OCI-LY1 (cell line): ENCODE data around the gene MKRN2OS.

Experiments
- EZH2 ChIP-seq: fragments of 200-600 bp; sonication (generic), shearing (Covaris generic); IDR thresholded peaks from 2 replicates; pipeline ENCODE4 v1.8.0; 2017; ENCODE audit warnings: borderline replicate concordance, mixed run types, mild to moderate bottlenecking, antibody characterized with exemption, low read length, moderate library complexity, mixed read lengths
- TF ChIP-seq, protein P1 (sequence below): fragments of 200-600 bp; sonication (generic), shearing (Covaris generic); IDR thresholded peaks from 2 replicates; pipeline ENCODE4 v1.5.1; 2017; ENCODE audit warnings: mild to moderate bottlenecking, antibody characterized with exemption, low read length, moderate library complexity, mixed read lengths

DNA sequence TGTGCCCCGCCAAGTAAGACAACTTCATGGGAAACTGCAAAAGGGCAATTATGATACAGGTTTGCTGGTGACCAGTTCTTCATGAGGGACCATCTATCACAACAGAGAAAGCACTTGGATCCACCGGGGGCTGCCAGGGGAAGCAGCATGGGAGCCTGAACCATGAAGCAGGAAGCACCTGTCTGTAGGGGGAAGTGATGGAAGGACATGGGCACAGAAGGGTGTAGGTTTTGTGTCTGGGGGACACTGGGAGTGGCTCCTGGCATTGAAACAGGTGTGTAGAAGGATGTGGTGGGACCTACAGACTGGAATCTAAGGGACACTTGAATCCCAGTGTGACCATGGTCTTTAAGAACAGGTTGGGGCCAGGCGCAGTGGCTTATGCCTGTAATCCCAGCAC lies 34.2 kb upstream of the MKRN2OS start:
- TF ChIP-seq, protein P1, sequence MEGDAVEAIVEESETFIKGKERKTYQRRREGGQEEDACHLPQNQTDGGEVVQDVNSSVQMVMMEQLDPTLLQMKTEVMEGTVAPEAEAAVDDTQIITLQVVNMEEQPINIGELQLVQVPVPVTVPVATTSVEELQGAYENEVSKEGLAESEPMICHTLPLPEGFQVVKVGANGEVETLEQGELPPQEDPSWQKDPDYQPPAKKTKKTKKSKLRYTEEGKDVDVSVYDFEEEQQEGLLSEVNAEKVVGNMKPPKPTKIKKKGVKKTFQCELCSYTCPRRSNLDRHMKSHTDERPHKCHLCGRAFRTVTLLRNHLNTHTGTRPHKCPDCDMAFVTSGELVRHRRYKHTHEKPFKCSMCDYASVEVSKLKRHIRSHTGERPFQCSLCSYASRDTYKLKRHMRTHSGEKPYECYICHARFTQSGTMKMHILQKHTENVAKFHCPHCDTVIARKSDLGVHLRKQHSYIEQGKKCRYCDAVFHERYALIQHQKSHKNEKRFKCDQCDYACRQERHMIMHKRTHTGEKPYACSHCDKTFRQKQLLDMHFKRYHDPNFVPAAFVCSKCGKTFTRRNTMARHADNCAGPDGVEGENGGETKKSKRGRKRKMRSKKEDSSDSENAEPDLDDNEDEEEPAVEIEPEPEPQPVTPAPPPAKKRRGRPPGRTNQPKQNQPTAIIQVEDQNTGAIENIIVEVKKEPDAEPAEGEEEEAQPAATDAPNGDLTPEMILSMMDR, result no peak
- TF ChIP-seq EZH2, result no peak
